HG03571 (cell line): ENCODE data around the gene ZFP69.
"Not testable (repeated sequence)": the region's sequence is repeated elsewhere in the genome, so short reads cannot be mapped to it uniquely, and the experiment has no call there.

Experiments used
- ATAC-seq: cut with Tn5 transposase; IDR thresholded peaks from one replicate; pipeline ENCODE4 v1.9.1; 2021; ENCODE audit not compliant: unreplicated experiment

Gene ZFP69

GRCh38 chr1:40476924-40477677, at the start of gene ZFP69:
ZFP69 (plus strand) TSS chr1:40477290; CDS start chr1:40479362, 2,072 bp downstream.
- ATAC-seq, result peak; percentile 75

GRCh38 chr1:40431385-40431784, 45.7 kb upstream of the ZFP69 start:
- no peak for ATAC-seq

DNA sequence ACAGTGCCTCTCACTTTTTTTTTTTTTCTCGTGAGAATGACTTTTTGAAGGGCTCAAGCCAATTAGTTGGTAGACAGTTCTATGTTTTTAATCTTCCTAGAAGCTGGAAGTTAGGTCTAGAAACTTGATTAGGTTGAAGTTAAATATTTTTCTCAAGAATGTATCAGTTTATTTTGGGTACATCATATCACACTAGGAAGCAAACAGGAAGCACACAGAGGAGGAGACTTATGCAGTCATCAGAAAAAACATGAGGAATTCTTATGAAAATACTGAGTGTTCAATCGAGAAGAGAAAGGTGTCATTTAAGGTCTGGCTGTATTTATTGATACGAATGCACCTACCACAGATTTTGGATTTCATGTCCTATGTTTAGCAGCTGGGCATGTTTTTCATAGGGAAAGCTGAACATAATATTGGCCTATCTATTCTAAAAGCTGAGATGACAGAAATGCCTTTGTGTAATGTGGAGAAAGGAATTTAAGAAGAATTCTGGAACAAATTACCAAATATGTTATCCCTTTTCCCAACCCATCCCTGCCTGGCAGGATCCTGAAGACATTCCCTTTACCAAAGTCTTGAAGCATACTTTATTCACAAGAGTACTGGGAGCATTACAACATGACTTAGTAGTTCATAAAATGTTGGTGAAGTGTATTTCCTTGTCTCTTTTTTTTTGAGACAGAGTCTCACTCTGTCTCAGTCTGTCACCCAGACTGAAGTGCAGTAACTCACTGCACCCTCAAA, 44.3 kb upstream of the ZFP69 start:
- no peak for ATAC-seq

- ATAC-seq, result no peak
Measured at GRCh38 chr1:40435471-40435870, 41.6 kb upstream of the ZFP69 start.

GRCh38 chr1:40435876-40436275, 41.2 kb upstream of the ZFP69 start:
- no peak for ATAC-seq

- no peak for ATAC-seq
Measured at GRCh38 chr1:40438391-40439015, 38.6 kb upstream of the ZFP69 start.

DNA sequence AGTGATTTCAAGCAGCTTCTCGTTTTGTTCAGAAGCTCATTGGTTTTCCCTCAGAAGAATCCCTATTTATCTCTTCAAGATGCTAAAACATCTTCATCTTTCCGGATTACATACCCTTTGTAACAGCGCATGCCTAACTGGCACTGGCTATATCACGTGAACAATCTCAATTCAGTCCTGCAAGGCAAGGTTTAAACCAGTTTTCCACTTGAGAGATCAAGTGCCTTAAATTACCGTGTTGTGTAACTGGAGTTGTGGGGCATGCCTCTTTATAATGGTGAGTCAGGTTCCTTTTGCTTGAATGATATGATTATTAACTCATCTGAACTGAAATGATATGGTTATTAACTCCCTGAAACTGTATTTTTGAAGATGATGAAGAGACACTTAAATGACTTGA, 37.8 kb upstream of the ZFP69 start:
- ATAC-seq, result no peak

- peak; percentile 68 for ATAC-seq
Measured at GRCh38 chr1:40449684-40450494, 27.2 kb upstream of the ZFP69 start, which contains the start of gene ZFP69B. ZFP69B (plus strand) TSS chr1:40450476; CDS start chr1:40450962, 486 bp downstream.

GRCh38 chr1:40450495-40451237, 26.4 kb upstream of the ZFP69 start:
- peak; percentile 27 for ATAC-seq

- no peak for ATAC-seq
Measured at GRCh38 chr1:40451238-40451585, 25.9 kb upstream of the ZFP69 start.

GRCh38 chr1:40454873-40455272, 22.2 kb upstream of the ZFP69 start:
- no peak for ATAC-seq

- no peak for ATAC-seq
Measured at GRCh38 chr1:40462956-40463590, 14.0 kb upstream of the ZFP69 start.

DNA sequence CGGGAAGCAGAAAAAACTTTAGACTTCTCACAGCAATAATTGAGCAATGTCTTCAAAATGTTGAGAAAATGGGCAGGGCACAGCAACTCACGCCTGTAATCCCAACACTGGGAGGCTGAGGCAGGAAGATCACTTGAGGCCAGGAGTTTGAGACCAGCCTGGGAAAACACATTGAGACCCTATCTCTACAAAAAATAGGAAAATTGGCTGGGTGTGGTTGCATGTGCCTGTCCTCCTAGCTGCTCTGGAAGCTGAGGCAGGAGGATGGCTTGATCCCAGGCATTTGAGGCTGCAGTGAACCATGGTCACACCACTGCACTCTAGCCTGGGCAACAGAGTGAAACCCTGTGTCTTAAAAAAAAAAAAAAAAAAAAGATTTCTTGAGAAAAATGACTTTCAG, 7.8 kb upstream of the ZFP69 start:
- ATAC-seq, result no peak

- no peak for ATAC-seq
Measured at GRCh38 chr1:40475268-40475667, 1.8 kb upstream of the ZFP69 start.

DNA sequence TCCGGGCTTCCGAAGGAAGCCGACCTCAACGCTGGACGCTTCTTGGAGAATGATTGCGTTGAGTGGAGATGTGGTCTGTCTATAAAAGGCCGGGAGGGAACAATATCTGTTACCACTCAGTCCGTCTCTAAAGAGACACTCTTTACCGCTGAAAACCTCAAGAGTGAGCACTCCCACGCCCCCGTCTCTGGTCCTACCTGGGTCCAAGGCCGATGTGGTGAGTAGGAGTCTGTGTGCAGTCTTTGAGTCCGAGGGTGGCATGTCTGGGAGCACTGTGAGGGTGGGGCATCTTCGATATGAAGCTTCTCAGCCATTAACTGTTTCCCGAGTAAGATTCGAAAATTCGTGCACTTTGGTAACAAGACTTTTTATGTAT, 576 bp downstream of the ZFP69 start:
- ATAC-seq, result peak; percentile 30

DNA sequence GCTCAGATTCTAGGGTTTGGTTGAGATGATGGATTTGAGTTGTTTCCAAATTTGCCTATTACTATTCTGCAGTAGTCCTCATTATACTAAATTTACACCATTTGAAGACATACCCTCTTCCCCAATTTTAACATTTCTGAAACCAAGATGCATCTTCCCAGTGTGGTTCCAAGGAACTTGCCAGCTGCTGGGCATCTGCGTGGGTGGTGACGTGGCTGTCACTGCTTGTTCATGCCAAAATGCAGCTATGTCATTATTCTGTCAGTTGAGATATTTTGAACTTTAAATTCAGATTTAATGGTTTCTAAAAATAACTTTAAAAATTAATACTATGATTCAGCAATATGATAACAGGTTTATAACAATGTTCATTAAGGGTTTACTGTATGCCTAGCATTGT, 1.2 kb downstream of the ZFP69 start:
- ATAC-seq, result no peak

GRCh38 chr1:40479156-40479555, 2.1 kb downstream of the ZFP69 start:
- ATAC-seq, result no peak

- no peak for ATAC-seq
Measured at GRCh38 chr1:40495315-40495903, 18.3 kb downstream of the ZFP69 start.

- ATAC-seq, result not testable (repeated sequence)
Measured at GRCh38 chr1:40502651-40503050, 25.6 kb downstream of the ZFP69 start.

DNA sequence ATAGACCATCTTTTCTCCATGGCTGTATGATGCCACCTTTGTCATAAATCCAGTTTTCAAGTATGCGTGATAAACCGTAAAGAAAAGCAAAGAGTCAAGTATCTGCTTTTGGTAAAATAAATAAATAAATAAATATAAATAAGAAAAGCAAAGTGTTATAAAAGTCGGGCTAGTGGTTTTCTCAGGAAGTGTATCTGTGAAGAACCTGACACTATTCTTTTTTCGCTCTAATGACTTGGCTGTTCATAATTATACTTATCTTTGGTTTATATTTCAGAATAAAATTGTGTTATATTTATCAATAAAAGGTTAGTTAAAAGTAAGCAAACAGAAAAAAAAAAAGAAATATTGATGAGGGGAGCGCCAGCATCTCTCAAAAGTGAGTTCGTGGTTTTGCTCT, 30.9 kb downstream of the ZFP69 start:
- ATAC-seq, result no peak
